ENCODE data around the gene GPR157.

GRCh38 chr1:9135073-9135836, 6.4 kb upstream of the GPR157 start:
- TF ChIP-seq CTCF (IDR thresholded peaks at IDR 0.05 in 2 of 3, conservative IDR thresholded peaks at IDR 0.05 in 1 of 3; ENCODE audit: control insufficient read depth in 2 of 3, extremely low read depth in 1 of 3, insufficient read depth in 1 of 3, low read depth in 3 of 3, low read length in 3 of 3) (no peak), ATF3 (IDR thresholded peaks at IDR 0.05; ENCODE audit: borderline replicate concordance, extremely low read depth, low read depth, low read length) (no peak), MAX (IDR thresholded peaks at IDR 0.05; ENCODE audit: low read depth, low read length) (no peak)
